Retinal pigment epithelial cell (primary cell): ENCODE measurements around the gene FAM114A2.

Source experiments
- DNase-seq: peaks from one replicate; pipeline ENCODE4 v3.0.0-alpha.2; 2010; ENCODE audit warnings: low read depth
- H3K4me3 ChIP-seq: 2 replicates; pipeline ENCODE4 v1.5.1; 2011; ENCODE audit warnings: mild to moderate bottlenecking, low read length, control low read depth, moderate library complexity
- TF ChIP-seq, protein P1 (sequence below): conservative IDR thresholded peaks from 2 replicates; pipeline ENCODE4 v1.5.1; 2011; ENCODE audit warnings: low read depth, low read length, control low read depth, inconsistent platforms

Gene FAM114A2

DNA sequence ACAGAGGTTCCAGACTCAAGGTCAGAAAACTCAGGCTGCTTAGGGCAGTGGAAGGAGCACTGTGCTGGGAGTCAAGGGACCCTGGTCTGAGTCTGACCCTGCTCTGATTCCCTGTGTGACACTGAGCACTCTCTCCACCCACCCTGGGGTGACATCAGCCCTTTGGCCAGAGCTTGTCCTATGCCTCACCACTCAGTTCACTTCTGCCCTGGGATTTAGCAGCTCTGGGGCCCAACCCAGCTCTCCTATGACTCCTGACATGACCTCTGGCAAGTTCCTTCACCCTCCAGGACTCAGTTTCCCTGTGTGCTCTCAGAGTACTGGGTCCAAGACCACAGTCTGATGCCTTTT, 63.9 kb downstream of the FAM114A2 start:
- no peak overlapping the region for H3K4me3 ChIP-seq
- TF ChIP-seq, protein P1, sequence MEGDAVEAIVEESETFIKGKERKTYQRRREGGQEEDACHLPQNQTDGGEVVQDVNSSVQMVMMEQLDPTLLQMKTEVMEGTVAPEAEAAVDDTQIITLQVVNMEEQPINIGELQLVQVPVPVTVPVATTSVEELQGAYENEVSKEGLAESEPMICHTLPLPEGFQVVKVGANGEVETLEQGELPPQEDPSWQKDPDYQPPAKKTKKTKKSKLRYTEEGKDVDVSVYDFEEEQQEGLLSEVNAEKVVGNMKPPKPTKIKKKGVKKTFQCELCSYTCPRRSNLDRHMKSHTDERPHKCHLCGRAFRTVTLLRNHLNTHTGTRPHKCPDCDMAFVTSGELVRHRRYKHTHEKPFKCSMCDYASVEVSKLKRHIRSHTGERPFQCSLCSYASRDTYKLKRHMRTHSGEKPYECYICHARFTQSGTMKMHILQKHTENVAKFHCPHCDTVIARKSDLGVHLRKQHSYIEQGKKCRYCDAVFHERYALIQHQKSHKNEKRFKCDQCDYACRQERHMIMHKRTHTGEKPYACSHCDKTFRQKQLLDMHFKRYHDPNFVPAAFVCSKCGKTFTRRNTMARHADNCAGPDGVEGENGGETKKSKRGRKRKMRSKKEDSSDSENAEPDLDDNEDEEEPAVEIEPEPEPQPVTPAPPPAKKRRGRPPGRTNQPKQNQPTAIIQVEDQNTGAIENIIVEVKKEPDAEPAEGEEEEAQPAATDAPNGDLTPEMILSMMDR: no peak
- no peak for DNase-seq

GRCh38 chr5:153974131-153974812, 64.4 kb downstream of the FAM114A2 start:
- TF ChIP-seq, protein P1: peak; percentile 78
- H3K4me3 ChIP-seq: no peak overlapping the region
- DNase-seq: no peak

- H3K4me3 ChIP-seq: no peak overlapping the region
- DNase-seq: no peak
- TF ChIP-seq, protein P1: no peak
Observed at GRCh38 chr5:153972240-153972639, 66.5 kb downstream of the FAM114A2 start.

DNA sequence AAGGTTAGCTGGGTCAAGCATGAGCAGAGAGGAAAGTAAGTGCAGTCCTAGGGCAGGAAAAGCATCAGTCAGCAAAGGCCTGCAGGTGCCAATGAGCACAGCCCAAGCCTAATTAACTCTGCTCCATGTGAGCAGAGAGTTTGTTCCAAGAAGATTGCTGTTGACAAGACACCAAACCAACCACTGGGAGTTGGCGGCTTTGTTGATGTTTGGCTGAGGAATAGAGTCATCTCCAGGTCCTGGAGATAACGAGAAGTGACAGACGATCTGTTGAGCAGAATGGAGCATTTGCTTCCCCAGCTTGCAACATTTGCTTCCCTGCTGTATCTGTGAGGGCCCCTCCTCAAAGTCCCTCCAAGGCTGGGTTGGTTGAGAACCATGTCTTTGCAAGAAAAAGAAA, 68.2 kb downstream of the FAM114A2 start:
- H3K4me3 ChIP-seq: no peak overlapping the region
- TF ChIP-seq, protein P1: no peak
- DNase-seq: no peak

- DNase-seq: no peak
- no peak overlapping the region for H3K4me3 ChIP-seq
- TF ChIP-seq, protein P1: no peak
Observed at GRCh38 chr5:153969563-153969895, 69.2 kb downstream of the FAM114A2 start.

DNA sequence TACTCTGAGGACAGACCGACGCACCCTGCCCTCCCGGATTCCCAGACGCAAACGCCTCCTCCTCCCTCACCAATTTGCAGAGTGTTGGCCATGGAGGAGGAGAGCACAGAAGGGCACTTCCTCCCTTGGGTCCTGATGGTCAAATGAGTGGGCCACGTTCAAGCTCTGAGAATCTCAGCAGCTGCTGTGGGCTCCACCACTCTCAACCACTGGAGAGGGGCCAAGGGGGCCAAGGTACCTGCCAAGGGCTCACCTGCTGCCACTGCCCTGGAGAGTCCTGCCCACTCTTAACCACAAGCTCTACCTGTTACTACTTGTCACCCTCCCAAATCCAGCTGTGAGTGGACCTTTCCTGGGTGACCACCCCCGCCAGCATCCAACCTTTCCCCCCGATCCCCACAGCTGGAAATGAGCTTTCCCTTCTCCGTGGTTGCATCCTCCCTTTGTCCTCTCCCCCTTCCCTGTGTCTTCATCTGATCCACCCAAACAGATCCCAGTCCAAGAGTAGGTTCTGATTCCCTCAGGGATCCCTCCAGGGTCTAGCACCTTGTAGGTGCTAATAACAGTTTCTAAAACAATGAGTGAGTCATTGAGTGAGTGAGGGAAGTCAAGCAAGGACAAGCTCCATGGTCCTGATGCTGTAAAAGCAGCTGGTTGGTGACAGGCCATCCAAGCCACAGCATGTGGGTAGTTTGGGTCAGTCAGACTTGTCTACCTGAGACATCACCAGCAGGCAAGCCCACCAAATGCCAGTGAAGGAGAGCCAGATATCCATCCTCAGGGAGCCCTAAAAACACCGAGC, 69.7 kb downstream of the FAM114A2 start:
- H3K4me3 ChIP-seq: no peak overlapping the region
- DNase-seq: no peak
- TF ChIP-seq, protein P1: no peak
